K562 (cell line): ENCODE data around the gene LRRC37B.
"Not testable (repeated sequence)": the region's sequence is repeated elsewhere in the genome, so short reads cannot be mapped to it uniquely, and the experiment has no call there.

ENCODE experiments used
- ATF7 ChIP-seq: fragments of 450-650 bp; IDR thresholded peaks from 2 replicates; pipeline ENCODE4 v1.7.1; 2014; ENCODE audit warnings: mild to moderate bottlenecking, moderate library complexity
- CHCHD3 ChIP-seq: fragments of 250-450 bp; sonication (Bioruptor Pico); IDR thresholded peaks from 2 replicates; pipeline ENCODE4 v2.1.2; 2022; ENCODE audit warnings: mild to moderate bottlenecking
- ELF1 ChIP-seq: fragments of 200-800 bp; sonication (Bioruptor generic); IDR thresholded peaks from 2 replicates; pipeline ENCODE4 v1.6.1; 2016; ENCODE audit warnings: missing genetic modification characterization, missing compliant biosample characterization
- MEIS2 ChIP-seq: fragments of 450-650 bp; IDR thresholded peaks from 2 replicates; pipeline ENCODE4 v1.6.1; 2014; ENCODE audit warnings: mild to moderate bottlenecking; ENCODE audit not compliant: partially characterized antibody
- ZNF282 ChIP-seq: sonication (generic); formaldehyde crosslinking; IDR thresholded peaks from 2 replicates; pipeline ENCODE4 v1.8.1; 2023; ENCODE audit warnings: missing genetic modification reagents
- ZZZ3 ChIP-seq: fragments of 450-650 bp; IDR thresholded peaks from 2 replicates; pipeline ENCODE4 v1.6.1; 2016; ENCODE audit warnings: antibody characterized with exemption, mild to moderate bottlenecking, moderate library complexity

- TF ChIP-seq CHCHD3; ZNF282 (CRISPR knock-in tag); ATF7; ZZZ3; MEIS2; ELF1 (tag): not testable (repeated sequence)
These were observed 34.2 kb downstream of the LRRC37B start for GRCh38 chr17:32041306-32041875.
